Vagina (tissue), 2 donors: Measurements from ENCODE around the gene TMEM245. TPM values are rescaled to one million over a fixed set of nuclear protein-coding genes. Genes with fewer than 3 reads are reported as not detected.
A peak's percentile ranks its signal among the peaks of the same experiment; 100 is the strongest.

Experiments used
- DNase-seq, 2 donors: peaks; one replicate each; pipeline ENCODE4 v3.0.0-alpha.2; 2017; ENCODE audit errors: extremely low spot score in 2 of 2
- H3K27ac ChIP-seq: fragments of 200-600 bp; sonication (generic); one replicate; pipeline ENCODE4 v1.5.1; 2019
- H3K27me3 ChIP-seq: fragments of 200-600 bp; sonication (generic); one replicate; pipeline ENCODE4 v1.5.1; 2019
- H3K36me3 ChIP-seq, 2 donors: fragments of 200-600 bp; sonication (generic); one replicate each; pipeline ENCODE4 v1.5.1; 2017 to 2019
- H3K4me1 ChIP-seq: fragments of 200-600 bp; sonication (generic); one replicate; pipeline ENCODE4 v1.5.1; 2019
- H3K4me3 ChIP-seq, 2 donors: fragments of 200-600 bp; sonication (generic); 1 replicate in 1 of 2; 2 replicates in 1 of 2; pipeline ENCODE4 v1.5.1; 2016 to 2019
- H3K9me3 ChIP-seq: fragments of 200-600 bp; sonication (generic); one replicate; pipeline ENCODE4 v1.5.1; 2019
- POLR2A ChIP-seq, 2 donors: fragments of 450-650 bp; IDR thresholded peaks; one replicate each; pipeline ENCODE4 v1.6.1; 2017; ENCODE audit warnings: antibody characterized with exemption in 2 of 2, mild to moderate bottlenecking in 2 of 2, moderate library complexity in 2 of 2
- POLR2AphosphoS5 ChIP-seq, 2 donors: sonication (generic); formaldehyde crosslinking; IDR thresholded peaks; one replicate each; pipeline ENCODE4 v1.9.0; 2017; ENCODE audit warnings: antibody characterized with exemption in 2 of 2, mild to moderate bottlenecking in 2 of 2, low read depth in 1 of 2; ENCODE audit not compliant: insufficient read depth in 1 of 2
- intact Hi-C: fragments of 100-400 bp; cut with DNase I; formaldehyde crosslinking; loops from one replicate; pipeline ENCODE4 v1.15.1; 2023
- total RNA-seq: library from RNA; depleted of rRNA; stranded (reverse); fragments of >200 nt; gene quantifications from one replicate; pipeline ENCODE4 v1.2.3, GENCODE V29; 2016
- TF ChIP-seq, protein P1 (sequence below), 3 experiments: fragments of 450-650 bp in 2 of 3; fragments of 200-600 bp in 1 of 3; sonication (generic) in 1 of 3; IDR thresholded peaks; one replicate each; pipeline ENCODE4 v1.5.1; 2017 to 2019; ENCODE audit warnings: antibody characterized with exemption in 3 of 3, mild to moderate bottlenecking in 2 of 3, moderate library complexity in 2 of 3

The TMEM245 gene
- total RNA-seq, 1 donor from 2014 or later = 47.4 TPM

DNA sequence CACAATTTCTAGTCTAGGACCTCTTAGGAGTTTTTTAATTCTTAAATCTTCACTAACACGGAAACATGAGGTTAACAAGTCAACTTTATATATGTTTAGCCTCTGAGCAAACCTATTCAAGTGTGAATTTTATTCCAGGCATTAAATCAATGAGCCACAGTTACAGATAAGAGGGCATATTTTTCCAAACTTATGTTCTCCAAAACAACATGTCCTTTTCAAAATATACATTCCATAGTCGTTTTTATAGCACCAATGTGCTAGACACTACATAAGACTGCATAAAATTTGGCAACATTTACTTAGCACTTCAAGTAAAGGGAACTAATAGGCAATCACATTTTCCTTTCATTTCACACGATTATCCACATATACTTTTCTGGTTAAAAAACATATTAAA lies 6.5 kb downstream of the TMEM245 start:
- no peak for DNase-seq
- no peak overlapping the region for H3K27ac ChIP-seq
- intact Hi-C loops = no loop called here
- no peaks in the 10 kb centered on the region for H3K27me3 ChIP-seq
- H3K9me3 ChIP-seq = no peaks in the 10 kb centered on the region
- TF ChIP-seq, protein P1, sequence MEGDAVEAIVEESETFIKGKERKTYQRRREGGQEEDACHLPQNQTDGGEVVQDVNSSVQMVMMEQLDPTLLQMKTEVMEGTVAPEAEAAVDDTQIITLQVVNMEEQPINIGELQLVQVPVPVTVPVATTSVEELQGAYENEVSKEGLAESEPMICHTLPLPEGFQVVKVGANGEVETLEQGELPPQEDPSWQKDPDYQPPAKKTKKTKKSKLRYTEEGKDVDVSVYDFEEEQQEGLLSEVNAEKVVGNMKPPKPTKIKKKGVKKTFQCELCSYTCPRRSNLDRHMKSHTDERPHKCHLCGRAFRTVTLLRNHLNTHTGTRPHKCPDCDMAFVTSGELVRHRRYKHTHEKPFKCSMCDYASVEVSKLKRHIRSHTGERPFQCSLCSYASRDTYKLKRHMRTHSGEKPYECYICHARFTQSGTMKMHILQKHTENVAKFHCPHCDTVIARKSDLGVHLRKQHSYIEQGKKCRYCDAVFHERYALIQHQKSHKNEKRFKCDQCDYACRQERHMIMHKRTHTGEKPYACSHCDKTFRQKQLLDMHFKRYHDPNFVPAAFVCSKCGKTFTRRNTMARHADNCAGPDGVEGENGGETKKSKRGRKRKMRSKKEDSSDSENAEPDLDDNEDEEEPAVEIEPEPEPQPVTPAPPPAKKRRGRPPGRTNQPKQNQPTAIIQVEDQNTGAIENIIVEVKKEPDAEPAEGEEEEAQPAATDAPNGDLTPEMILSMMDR (IDR thresholded peaks at IDR 0.05) = no peak
- no peak for TF ChIP-seq POLR2A (IDR thresholded peaks at IDR 0.05)
- no peak for TF ChIP-seq POLR2AphosphoS5 (IDR thresholded peaks at IDR 0.05; ENCODE audit: insufficient read depth in 1 of 2, low read depth in 1 of 2)
- H3K4me1 ChIP-seq = peaks cover 98% of the 10 kb centered on the region
- H3K36me3 ChIP-seq = no peaks in the 10 kb centered on the region
- no peak overlapping the region for H3K4me3 ChIP-seq

DNA sequence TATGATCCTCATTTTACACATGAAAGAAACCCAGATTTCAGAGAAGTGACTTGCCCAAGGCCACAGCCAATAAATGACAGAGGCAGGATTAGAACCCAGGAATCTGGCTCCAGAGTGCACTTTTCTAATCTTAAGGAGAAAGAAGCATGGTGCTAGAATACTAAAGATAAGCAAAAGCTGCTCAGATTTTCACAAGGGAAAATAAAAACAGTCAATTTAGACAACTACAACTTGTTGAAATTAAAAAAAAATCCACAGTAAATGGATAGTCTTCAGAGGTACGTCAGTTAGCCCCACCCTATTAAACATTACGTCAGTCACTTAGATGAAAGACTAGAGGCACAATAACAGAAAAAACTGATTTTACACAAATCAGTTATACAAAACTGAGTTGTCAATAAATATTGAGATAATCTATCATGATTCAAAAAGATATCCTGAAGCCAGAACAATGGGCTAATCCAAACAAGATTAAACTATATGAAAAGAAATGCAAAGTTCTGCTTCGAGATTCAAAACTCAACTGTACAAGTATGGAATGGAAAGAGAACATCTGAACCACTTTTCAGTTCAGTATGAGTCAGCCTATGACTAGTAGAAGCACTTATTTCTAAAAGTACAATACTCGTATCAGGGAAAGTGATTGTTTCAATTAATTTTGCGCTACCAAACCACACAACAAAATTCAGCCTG lies 9.3 kb downstream of the TMEM245 start:
- Histone ChIP-seq H3K4me1 (peaks cover 89% of the 10 kb centered on the region), H3K9me3 (no peaks in the 10 kb centered on the region)

DNA sequence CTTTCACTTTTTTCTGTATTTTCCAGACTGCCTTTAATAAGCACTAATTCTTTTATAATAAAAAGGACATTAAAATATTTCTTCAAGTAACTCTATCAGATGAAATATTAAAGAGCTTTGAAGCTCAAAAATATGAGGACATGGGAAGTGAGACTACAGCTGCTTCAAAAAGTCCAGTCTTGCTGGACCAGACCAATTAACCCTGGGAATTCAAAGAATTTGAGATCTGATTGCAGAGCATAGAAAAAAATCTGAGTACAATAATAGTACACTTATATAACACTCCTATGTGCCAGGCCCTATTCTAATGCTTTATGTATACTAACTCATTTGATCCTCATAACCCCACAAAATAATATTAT lies 9.8 kb downstream of the TMEM245 start:
- intact Hi-C loops = no loop called here
- Histone ChIP-seq H3K27ac (peak overlapping the region; percentile 54), H3K4me1 (peaks cover 84% of the 10 kb centered on the region), H3K4me3 (no peak overlapping the region), H3K9me3 (no peaks in the 10 kb centered on the region), H3K27me3 (no peaks in the 10 kb centered on the region), H3K36me3 (peaks cover 0 to 7% of the 10 kb centered on the region in 2 donors)
- no peak for DNase-seq
- TF ChIP-seq, protein P1 (IDR thresholded peaks at IDR 0.05) = no peak
- no peak for TF ChIP-seq POLR2A (IDR thresholded peaks at IDR 0.05)
- no peak for TF ChIP-seq POLR2AphosphoS5 (IDR thresholded peaks at IDR 0.05; ENCODE audit: insufficient read depth in 1 of 2, low read depth in 1 of 2)

More for the DNA sequence above, 9.3 kb downstream of the TMEM245 start:
- peak in 1 of 2 donors; percentile 58 for TF ChIP-seq POLR2AphosphoS5 (IDR thresholded peaks at IDR 0.05; ENCODE audit: insufficient read depth in 1 of 2, low read depth in 1 of 2)
- TF ChIP-seq, protein P1 (IDR thresholded peaks at IDR 0.05) = no peak
- intact Hi-C loops = no loop called here
- Histone ChIP-seq H3K27me3 (no peaks in the 10 kb centered on the region), H3K27ac (peak overlapping the region; percentile 54), H3K4me3 (no peak overlapping the region), H3K36me3 (peaks cover 0 to 5% of the 10 kb centered on the region in 2 donors)
- no peak for DNase-seq

DNA sequence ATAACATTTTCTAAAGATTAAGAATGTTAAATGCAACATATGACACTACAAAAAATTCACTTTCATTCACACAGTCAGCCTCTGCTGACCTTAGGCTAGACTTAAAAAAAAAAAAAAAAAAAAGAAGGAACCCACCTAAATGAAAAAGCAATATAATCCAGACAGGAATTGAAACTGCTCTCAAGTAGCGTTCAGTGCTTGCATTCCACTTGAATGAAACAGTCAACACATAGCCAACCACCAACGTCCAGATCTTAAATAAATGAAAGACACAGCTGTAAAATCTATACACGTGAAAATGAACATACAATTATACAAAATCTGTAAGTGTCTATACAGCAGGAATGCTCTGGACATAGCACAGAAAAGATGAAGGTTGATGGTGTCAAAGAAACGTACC lies 11.4 kb downstream of the TMEM245 start:
- H3K4me1 ChIP-seq = peaks cover 68% of the 10 kb centered on the region
- DNase-seq = no peak
- H3K27me3 ChIP-seq = no peaks in the 10 kb centered on the region
- H3K27ac ChIP-seq = no peak overlapping the region
- H3K4me3 ChIP-seq = no peak overlapping the region
- H3K36me3 ChIP-seq = peaks cover 0 to 10% of the 10 kb centered on the region in 2 donors
- intact Hi-C loops = no loop called here
- no peaks in the 10 kb centered on the region for H3K9me3 ChIP-seq
- TF ChIP-seq POLR2AphosphoS5 (IDR thresholded peaks at IDR 0.05; ENCODE audit: insufficient read depth in 1 of 2, low read depth in 1 of 2) = no peak

DNA sequence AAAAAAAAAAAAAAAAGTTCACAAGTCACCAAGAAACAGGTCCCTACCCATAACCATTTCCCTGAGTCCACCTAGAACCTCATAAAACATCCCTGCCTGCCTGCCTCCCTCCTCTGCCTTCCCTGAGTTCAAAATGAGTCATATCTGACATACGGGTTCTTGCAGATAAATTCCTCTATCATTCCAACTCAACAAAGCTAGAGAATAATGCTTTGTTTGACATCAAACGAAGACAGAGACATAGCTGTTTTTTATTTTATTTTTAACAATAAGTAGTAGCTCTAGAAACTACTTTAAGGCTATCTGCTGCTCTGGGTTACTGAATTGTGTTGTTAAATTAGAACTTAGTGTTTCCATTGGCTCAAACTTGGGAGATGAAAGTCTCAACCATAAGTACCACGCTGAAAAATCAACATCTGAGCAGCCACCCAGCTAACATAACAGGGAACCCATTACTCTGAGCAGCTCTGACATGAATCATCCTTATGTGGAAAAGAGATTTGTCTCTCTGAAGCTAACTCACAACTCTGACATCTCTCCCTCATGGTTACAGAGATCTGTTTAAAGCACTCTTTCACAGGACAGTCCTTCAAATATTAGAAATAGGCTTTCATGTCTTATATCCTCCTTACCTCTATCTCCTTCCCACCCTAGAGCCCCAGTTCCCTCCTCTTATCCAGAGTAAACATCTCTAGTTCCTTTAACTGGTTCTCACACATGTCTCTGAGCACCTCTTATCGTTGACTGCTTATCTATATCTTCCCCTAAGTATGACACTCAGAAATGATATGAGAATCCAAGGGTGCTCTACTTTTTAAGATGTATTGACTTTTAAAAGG lies 12.1 kb downstream of the TMEM245 start:
- peaks cover 67% of the 10 kb centered on the region for H3K4me1 ChIP-seq
- H3K27me3 ChIP-seq = no peaks in the 10 kb centered on the region
- H3K36me3 ChIP-seq = peaks cover 0 to 17% of the 10 kb centered on the region in 2 donors
- no peaks in the 10 kb centered on the region for H3K9me3 ChIP-seq
- H3K27ac ChIP-seq = peak overlapping the region; percentile 28
- TF ChIP-seq, protein P1 (IDR thresholded peaks at IDR 0.05) = no peak
- peak in 1 of 2 donors; percentile 37 for TF ChIP-seq POLR2AphosphoS5 (IDR thresholded peaks at IDR 0.05; ENCODE audit: insufficient read depth in 1 of 2, low read depth in 1 of 2)
- no peak overlapping the region for H3K4me3 ChIP-seq
- intact Hi-C loops = no loop called here
- DNase-seq = no peak
